Measurements from ENCODE around the gene GADD45A. TPM values are rescaled to one million over a fixed set of nuclear protein-coding genes. Genes with fewer than 3 reads are reported as not detected.

GADD45A gene
- total RNA-seq, 1 donor from 2014 or later: 111 TPM

DNA sequence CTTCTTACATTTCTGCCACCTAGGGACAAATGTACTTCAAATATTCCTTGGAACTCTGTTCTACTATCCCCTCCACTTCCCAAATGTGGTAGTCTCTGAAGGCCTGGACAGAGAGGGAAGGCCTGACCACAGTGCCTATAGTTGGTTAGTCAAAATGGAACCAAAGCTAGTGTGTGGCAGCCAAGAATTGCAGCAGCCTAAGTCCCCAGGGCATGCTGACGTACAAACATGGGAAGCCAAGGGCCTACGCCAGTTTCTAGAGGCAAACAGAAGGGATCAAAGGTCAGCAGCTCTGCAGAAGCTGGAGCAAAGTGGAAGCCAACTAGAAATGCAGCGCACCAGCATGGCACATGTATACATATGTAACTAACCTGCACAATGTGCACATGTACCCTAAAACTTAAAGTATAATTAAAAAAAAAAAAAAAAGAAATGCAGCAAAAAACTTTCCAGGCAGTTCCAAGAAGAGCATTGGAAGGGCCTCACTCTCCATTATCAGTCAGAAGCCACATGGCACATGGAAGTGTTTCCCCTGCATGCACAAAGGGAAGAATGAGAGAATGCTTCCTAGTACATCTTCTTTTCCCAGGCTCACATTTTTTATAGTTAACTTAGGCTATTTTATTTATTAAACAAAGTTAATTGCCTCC lies 39.4 kb upstream of the GADD45A start:
- peak in 1 of 2 donors; percentile 77 for DNase-seq (ENCODE audit: low spot score in 2 of 2)
- intact Hi-C loops (cut with DNase I): loop anchor here (2.0 kb wide), 1 partner anchor 37 kb away; no protein-coding TSS in a partner anchor
- peak overlapping the region; percentile 45 to 67 for H3K27ac ChIP-seq

DNA sequence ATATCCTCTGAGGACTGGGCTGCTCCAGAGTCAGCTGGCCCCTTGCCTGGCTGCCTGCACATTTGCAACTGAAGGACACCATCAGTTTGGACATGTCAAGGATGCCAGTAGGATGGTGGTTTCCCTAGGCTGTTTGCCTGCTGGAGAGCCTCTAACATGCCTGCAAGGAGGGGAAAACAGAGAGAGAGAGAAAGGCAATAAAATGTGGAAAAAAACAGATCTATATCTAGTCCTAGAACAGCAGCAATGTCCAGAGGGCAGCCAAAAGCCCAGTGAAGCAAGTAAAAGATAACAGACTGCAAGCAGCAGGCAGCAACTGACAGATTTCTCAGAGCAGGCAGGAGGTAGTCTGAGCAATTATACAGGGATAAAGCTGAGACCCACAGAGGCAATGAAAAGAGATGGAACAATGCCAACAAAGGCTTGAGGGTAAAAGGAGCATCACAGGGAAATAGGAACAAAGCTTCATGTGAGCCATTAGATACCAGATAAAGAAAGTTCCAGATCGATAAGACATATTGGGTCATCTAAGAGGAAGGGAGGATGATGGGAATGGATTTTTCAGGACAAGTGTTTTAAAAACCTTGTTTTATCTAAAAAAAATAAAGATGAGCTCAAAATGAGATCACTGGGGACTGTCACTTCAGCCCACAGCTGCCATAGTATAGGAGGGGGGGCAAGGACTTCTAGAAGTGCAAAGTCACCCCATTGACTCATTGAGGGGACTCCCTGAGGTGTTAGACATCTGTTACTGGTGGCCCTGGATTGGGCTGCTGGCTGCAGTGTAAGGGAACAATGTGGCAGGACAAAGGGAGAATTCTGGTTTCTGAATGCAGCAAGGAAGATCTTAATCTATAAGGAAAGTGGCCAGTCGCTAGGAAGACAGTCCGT lies 38.6 kb upstream of the GADD45A start:
- peaks cover 4 to 15% of the 10 kb centered on the region in 2 donors for H3K4me1 ChIP-seq
- H3K9me3 ChIP-seq: no peaks in the 10 kb centered on the region
- intact Hi-C loops (cut with DNase I): loop anchor here (2.0 kb wide), 1 partner anchor 36 kb away; no protein-coding TSS in a partner anchor
- DNase-seq (ENCODE audit: low spot score in 2 of 2): no peak
- TF ChIP-seq, protein P1, sequence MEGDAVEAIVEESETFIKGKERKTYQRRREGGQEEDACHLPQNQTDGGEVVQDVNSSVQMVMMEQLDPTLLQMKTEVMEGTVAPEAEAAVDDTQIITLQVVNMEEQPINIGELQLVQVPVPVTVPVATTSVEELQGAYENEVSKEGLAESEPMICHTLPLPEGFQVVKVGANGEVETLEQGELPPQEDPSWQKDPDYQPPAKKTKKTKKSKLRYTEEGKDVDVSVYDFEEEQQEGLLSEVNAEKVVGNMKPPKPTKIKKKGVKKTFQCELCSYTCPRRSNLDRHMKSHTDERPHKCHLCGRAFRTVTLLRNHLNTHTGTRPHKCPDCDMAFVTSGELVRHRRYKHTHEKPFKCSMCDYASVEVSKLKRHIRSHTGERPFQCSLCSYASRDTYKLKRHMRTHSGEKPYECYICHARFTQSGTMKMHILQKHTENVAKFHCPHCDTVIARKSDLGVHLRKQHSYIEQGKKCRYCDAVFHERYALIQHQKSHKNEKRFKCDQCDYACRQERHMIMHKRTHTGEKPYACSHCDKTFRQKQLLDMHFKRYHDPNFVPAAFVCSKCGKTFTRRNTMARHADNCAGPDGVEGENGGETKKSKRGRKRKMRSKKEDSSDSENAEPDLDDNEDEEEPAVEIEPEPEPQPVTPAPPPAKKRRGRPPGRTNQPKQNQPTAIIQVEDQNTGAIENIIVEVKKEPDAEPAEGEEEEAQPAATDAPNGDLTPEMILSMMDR (IDR thresholded peaks at IDR 0.05): no peak
- H3K4me3 ChIP-seq: no peak overlapping the region
- peak overlapping the region; percentile 45 to 67 for H3K27ac ChIP-seq
- no peaks in the 10 kb centered on the region for H3K36me3 ChIP-seq
- no peaks in the 10 kb centered on the region for H3K27me3 ChIP-seq

More for the DNA sequence above, 39.4 kb upstream of the GADD45A start:
- no peaks in the 10 kb centered on the region for H3K36me3 ChIP-seq
- no peaks in the 10 kb centered on the region for H3K27me3 ChIP-seq
- TF ChIP-seq, protein P1 (IDR thresholded peaks at IDR 0.05): no peak
- H3K9me3 ChIP-seq: no peaks in the 10 kb centered on the region
- H3K4me1 ChIP-seq: peaks cover 4 to 15% of the 10 kb centered on the region in 2 donors
- H3K4me3 ChIP-seq: no peak overlapping the region

DNA sequence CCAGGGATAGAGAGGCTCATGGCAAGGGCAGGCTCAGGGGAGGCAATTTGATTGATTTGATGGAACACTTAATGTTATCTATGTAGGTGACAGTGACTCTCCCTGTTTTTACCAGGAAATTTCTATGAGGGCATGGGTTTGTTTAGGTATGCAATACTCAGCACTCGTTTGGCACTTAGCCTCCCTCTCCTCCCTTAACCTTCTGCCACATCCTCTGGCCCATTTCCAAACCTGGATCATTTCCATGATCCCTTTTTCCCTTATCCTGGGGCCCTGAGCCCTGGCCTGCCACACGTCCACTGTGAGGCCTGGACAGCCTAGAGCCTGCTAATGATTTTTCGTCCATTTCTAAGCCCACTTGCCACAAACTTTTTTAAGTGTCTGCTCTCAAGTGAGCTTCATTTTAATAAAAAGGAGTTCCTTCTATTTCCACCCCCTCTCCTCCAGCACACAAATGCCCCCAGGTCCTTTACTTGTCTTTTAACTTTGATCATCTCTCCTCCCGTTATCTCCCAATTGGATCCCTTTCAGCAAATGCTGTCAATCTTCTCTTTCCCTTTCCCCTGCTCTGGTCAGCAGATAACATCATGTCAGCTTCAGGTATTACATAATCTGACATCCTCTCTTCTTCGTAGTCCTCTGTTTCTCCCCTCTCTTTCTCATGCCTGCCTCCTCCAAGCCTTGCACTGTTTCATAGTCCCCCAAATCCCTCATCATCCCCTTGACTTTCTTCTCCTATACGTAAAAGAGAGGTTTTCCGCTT lies 37.8 kb upstream of the GADD45A start:
- H3K27me3 ChIP-seq: no peaks in the 10 kb centered on the region
- intact Hi-C loops (cut with DNase I): loop anchor here (2.0 kb wide), 1 partner anchor 36 kb away; no protein-coding TSS in a partner anchor
- no peak overlapping the region for H3K4me3 ChIP-seq
- no peaks in the 10 kb centered on the region for H3K9me3 ChIP-seq
- peak overlapping the region; percentile 45 to 67 for H3K27ac ChIP-seq
- no peaks in the 10 kb centered on the region for H3K36me3 ChIP-seq
- no peak for DNase-seq (ENCODE audit: low spot score in 2 of 2)
- H3K4me1 ChIP-seq: peaks cover 4 to 15% of the 10 kb centered on the region in 2 donors
- TF ChIP-seq, protein P1 (IDR thresholded peaks at IDR 0.05): no peak

DNA sequence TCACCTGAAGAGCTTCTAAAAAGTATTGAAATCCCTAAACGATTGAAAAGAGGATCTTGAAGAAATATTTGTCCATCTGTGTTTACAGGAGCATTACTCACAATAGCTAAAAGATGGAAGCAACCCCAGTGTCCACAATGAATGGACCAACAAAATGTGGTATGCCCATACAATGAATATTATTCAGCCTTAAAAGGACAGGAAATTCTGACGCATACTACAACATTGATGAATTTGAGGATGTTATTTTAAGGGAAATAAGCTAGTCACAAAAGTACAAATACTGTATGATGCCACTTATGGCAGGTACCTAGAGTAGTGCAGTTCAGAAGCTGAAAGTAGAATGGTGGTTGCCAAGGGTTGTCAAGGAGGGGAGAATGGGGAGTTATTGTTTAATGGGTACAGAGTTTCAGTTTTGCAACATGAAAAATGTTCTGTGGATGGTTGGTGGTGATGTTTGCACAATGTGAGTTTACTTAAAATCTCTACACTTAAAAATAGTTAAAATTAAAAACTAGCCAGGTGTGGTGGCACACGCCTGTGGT lies 37.1 kb upstream of the GADD45A start:
- DNase-seq (ENCODE audit: low spot score in 2 of 2): no peak

More for the DNA sequence above, 37.1 kb upstream of the GADD45A start:
- peak overlapping the region; percentile 45 to 67 for H3K27ac ChIP-seq
- H3K4me1 ChIP-seq: peaks cover 4 to 15% of the 10 kb centered on the region in 2 donors
- H3K36me3 ChIP-seq: no peaks in the 10 kb centered on the region
- intact Hi-C loops (cut with DNase I): loop anchor here (2.0 kb wide), 1 partner anchor 35 kb away; no protein-coding TSS in a partner anchor
- H3K9me3 ChIP-seq: no peaks in the 10 kb centered on the region
- H3K4me3 ChIP-seq: no peak overlapping the region
- TF ChIP-seq, protein P1 (IDR thresholded peaks at IDR 0.05): no peak
- H3K27me3 ChIP-seq: no peaks in the 10 kb centered on the region
